Tibial nerve (tissue), 4 donors: Measurements from ENCODE around the gene TAS1R2. TPM values are rescaled to one million over a fixed set of nuclear protein-coding genes. Genes with fewer than 3 reads are reported as not detected.
"Not testable (repeated sequence)": the region's sequence is repeated elsewhere in the genome, so short reads cannot be mapped to it uniquely, and the experiment has no call there.

Experiments
- DNase-seq, 2 donors: peaks; one replicate each; pipeline ENCODE4 v3.0.0-alpha.2; 2019; ENCODE audit warnings: low spot score in 2 of 2
- H3K27ac ChIP-seq, 4 donors: fragments of 200-600 bp; sonication (generic) in 3 of 4; one replicate each; pipeline ENCODE4 v1.5.1; 2017 to 2019; ENCODE audit warnings: mild to moderate bottlenecking in 1 of 4
- H3K27me3 ChIP-seq, 2 donors: fragments of 200-600 bp; sonication (generic) in 1 of 2; one replicate each; pipeline versions ENCODE4 v1.5.1 to v1.6.0; 2017 to 2019
- H3K36me3 ChIP-seq, 3 donors: fragments of 200-600 bp; sonication (generic); one replicate each; pipeline ENCODE4 v1.5.1; 2018 to 2019
- H3K4me1 ChIP-seq, 4 donors: fragments of 200-600 bp; sonication (generic) in 3 of 4; one replicate each; pipeline ENCODE4 v1.5.1; 2017 to 2019
- H3K4me3 ChIP-seq, 4 donors: fragments of 200-600 bp; sonication (generic) in 3 of 4; one replicate each; pipeline ENCODE4 v1.5.1; 2017 to 2019; ENCODE audit warnings: mild to moderate bottlenecking in 1 of 4, moderate library complexity in 1 of 4
- H3K9me3 ChIP-seq, 4 donors: fragments of 200-600 bp; sonication (generic) in 3 of 4; one replicate each; pipeline ENCODE4 v1.5.1; 2017 to 2019
- EP300 ChIP-seq, 2 donors: sonication (generic); formaldehyde crosslinking; IDR thresholded peaks; one replicate each; pipeline ENCODE4 v1.6.1; 2017; ENCODE audit warnings: antibody characterized with exemption in 2 of 2, mild to moderate bottlenecking in 1 of 2
- POLR2A ChIP-seq, 2 donors: fragments of 450-650 bp; IDR thresholded peaks; one replicate each; pipeline ENCODE4 v1.6.1; 2017; ENCODE audit warnings: antibody characterized with exemption in 2 of 2, mild to moderate bottlenecking in 2 of 2, moderate library complexity in 2 of 2
- WGBS, 2 donors: methylation state at CpG; one replicate each; pipeline ENCODE4 v1.1.5; 2018; 5-methylcytosine and 5-hydroxymethylcytosine counted together
- total RNA-seq, 4 donors: library from RNA; depleted of rRNA; stranded (reverse); fragments of >200 nt; gene quantifications; one replicate each; pipeline ENCODE4 v1.1.0, GENCODE V29; 2016
- TF ChIP-seq, protein P1 (sequence below), 5 experiments: fragments of 200-600 bp in 3 of 5; fragments of 450-650 bp in 2 of 5; sonication (generic) in 3 of 5; IDR thresholded peaks; one replicate each; pipeline ENCODE4 v1.5.1; 2016 to 2019; ENCODE audit warnings: antibody characterized with exemption in 5 of 5, mild to moderate bottlenecking in 3 of 5, moderate library complexity in 2 of 5

Gene TAS1R2
- total RNA-seq, 4 donors from 2014 or later = not detected

DNA sequence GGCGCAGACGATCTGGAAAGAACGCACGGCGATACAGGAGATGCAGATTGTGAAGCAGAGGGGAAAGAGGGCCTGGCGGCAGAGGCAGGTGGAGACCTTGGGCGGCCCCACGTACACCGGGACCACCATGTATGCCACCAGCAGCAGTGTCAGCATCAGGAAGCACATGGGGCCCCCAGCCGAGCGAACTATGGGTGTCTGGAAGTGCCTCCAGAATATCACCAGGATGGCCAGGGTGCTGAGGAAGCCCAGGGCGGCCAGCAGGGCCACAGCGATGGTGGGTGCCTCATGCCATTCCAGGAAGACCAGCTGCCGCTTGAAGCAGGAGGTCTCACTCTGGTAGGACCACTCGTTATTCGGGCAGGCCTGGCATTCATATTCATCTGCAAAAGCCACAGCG is 19.3 kb downstream of the TAS1R2 start:
- no peak overlapping the region for H3K27ac ChIP-seq
- no peak for TF ChIP-seq EP300 (IDR thresholded peaks at IDR 0.05)
- TF ChIP-seq POLR2A (IDR thresholded peaks at IDR 0.05) = no peak
- TF ChIP-seq, protein P1, sequence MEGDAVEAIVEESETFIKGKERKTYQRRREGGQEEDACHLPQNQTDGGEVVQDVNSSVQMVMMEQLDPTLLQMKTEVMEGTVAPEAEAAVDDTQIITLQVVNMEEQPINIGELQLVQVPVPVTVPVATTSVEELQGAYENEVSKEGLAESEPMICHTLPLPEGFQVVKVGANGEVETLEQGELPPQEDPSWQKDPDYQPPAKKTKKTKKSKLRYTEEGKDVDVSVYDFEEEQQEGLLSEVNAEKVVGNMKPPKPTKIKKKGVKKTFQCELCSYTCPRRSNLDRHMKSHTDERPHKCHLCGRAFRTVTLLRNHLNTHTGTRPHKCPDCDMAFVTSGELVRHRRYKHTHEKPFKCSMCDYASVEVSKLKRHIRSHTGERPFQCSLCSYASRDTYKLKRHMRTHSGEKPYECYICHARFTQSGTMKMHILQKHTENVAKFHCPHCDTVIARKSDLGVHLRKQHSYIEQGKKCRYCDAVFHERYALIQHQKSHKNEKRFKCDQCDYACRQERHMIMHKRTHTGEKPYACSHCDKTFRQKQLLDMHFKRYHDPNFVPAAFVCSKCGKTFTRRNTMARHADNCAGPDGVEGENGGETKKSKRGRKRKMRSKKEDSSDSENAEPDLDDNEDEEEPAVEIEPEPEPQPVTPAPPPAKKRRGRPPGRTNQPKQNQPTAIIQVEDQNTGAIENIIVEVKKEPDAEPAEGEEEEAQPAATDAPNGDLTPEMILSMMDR (IDR thresholded peaks at IDR 0.05) = no peak
- H3K9me3 ChIP-seq = peaks cover 0 to 20% (median 0%) of the 10 kb centered on the region in 4 donors
- WGBS, 2 donors = 88 to 95% methylated on average over 16 to 17 of the region's 17 CpGs
- no peaks in the 10 kb centered on the region for H3K27me3 ChIP-seq
- no peaks in the 10 kb centered on the region for H3K36me3 ChIP-seq
- no peak overlapping the region for H3K4me3 ChIP-seq
- no peaks in the 10 kb centered on the region for H3K4me1 ChIP-seq
- no peak for DNase-seq

GRCh38 chr1:18836654-18837053 is 22.8 kb downstream of the TAS1R2 start:
- peaks cover 0 to 6% of the 10 kb centered on the region in 2 donors for H3K27me3 ChIP-seq
- 53 to 61% methylated on average over 5 of the region's 5 CpGs for WGBS, 2 donors
- DNase-seq = no peak

DNA sequence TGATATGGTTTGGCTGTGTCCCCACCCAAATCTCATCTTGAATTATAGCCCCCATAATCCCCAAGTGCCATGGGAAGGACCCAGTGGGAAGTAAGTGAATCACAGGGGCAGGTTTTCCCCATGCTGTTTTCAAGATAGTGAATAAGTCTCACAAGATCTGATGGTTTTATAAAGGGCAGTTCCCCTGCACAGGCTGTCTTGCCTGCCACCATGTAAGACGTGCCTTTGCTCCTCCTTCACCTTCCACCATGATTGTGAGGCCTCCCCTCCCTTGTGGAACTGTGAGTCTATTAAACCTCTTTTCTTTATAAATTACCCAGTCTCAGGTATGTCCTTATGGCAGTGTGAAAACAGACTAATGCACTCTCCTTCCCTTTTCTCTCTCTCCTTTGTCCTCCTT is 27.1 kb downstream of the TAS1R2 start:
- DNase-seq, H3K27ac ChIP-seq, H3K4me3 ChIP-seq, H3K27me3 ChIP-seq, H3K36me3 ChIP-seq, H3K4me1 ChIP-seq: not testable (repeated sequence)
- WGBS, 2 donors = 19 to 22% methylated on average over 1 of the region's 1 CpG
- H3K9me3 ChIP-seq = peaks cover 0 to 41% (median 0%) of the 10 kb centered on the region in 4 donors

More at GRCh38 chr1:18836654-18837053, 22.8 kb downstream of the TAS1R2 start:
- Histone ChIP-seq H3K27ac (no peak overlapping the region), H3K4me3 (no peak overlapping the region), H3K36me3 (no peaks in the 10 kb centered on the region), H3K9me3 (peaks cover 0 to 16% (median 0%) of the 10 kb centered on the region in 4 donors), H3K4me1 (no peaks in the 10 kb centered on the region)
- TF ChIP-seq EP300 (IDR thresholded peaks at IDR 0.05) (no peak), POLR2A (IDR thresholded peaks at IDR 0.05) (no peak)
- TF ChIP-seq, protein P1 (IDR thresholded peaks at IDR 0.05) = no peak

DNA sequence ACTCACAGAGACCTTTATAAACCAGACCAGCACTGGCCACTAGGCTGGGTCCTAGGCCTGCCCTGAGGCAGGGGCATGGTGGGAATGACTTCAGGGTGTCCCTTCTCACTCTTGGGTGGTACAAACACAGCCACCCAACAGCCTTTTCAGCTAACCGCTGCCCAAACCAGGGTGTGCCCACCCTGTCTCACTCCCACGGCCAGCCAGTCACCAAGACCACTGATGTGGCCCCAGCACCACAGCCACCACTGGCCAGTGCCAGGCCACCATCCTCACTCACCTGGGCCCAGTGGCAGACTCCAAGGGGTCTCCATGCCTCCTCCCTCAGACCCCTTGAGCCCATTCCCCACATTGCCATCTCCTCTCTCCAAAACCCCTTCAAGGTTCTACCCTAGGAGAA is 27.8 kb downstream of the TAS1R2 start:
- Histone ChIP-seq H3K27ac (no peak overlapping the region), H3K9me3 (peaks cover 0 to 47% (median 0%) of the 10 kb centered on the region in 4 donors), H3K4me1 (no peaks in the 10 kb centered on the region), H3K27me3 (peaks cover 0 to 6% of the 10 kb centered on the region in 2 donors), H3K36me3 (no peaks in the 10 kb centered on the region), H3K4me3 (no peak overlapping the region)
- DNase-seq = no peak
- WGBS, 2 donors = 95 to 100% methylated on average over 2 of the region's 2 CpGs
- TF ChIP-seq, protein P1 (IDR thresholded peaks at IDR 0.05) = no peak
- TF ChIP-seq POLR2A (IDR thresholded peaks at IDR 0.05) = no peak
- TF ChIP-seq EP300 (IDR thresholded peaks at IDR 0.05) = no peak

- TF ChIP-seq, protein P1 (IDR thresholded peaks at IDR 0.05) = no peak
- TF ChIP-seq POLR2A (IDR thresholded peaks at IDR 0.05) = no peak
- TF ChIP-seq EP300 (IDR thresholded peaks at IDR 0.05) = no peak
- Histone ChIP-seq H3K27me3 (peaks cover 0 to 6% of the 10 kb centered on the region in 2 donors), H3K4me3 (no peak overlapping the region), H3K36me3 (no peaks in the 10 kb centered on the region), H3K9me3 (peaks cover 0 to 47% (median 0%) of the 10 kb centered on the region in 4 donors), H3K27ac (no peak overlapping the region), H3K4me1 (no peaks in the 10 kb centered on the region)
- no peak for DNase-seq
- WGBS, 2 donors = 46 to 48% methylated on average over 12 of the region's 12 CpGs
Observed at GRCh38 chr1:18830596-18830995, 28.9 kb downstream of the TAS1R2 start.

- TF ChIP-seq, protein P1 (IDR thresholded peaks at IDR 0.05) = no peak
- TF ChIP-seq EP300 (IDR thresholded peaks at IDR 0.05) = no peak
- TF ChIP-seq POLR2A (IDR thresholded peaks at IDR 0.05) = no peak
- no peaks in the 10 kb centered on the region for H3K36me3 ChIP-seq
- no peak overlapping the region for H3K4me3 ChIP-seq
- H3K4me1 ChIP-seq = no peaks in the 10 kb centered on the region
- WGBS, 2 donors = 96 to 100% methylated on average over 1 of the region's 1 CpG
- peaks cover 0 to 47% (median 0%) of the 10 kb centered on the region in 4 donors for H3K9me3 ChIP-seq
- H3K27me3 ChIP-seq = peaks cover 0 to 4% of the 10 kb centered on the region in 2 donors
- no peak overlapping the region for H3K27ac ChIP-seq
- DNase-seq = no peak
Observed at GRCh38 chr1:18829671-18830070, 29.8 kb downstream of the TAS1R2 start.
